ENCODE results near the gene BUB1.
"Not testable (repeated sequence)": the region's sequence is repeated elsewhere in the genome, so short reads cannot be mapped to it uniquely, and the experiment has no call there.

Gene BUB1

DNA sequence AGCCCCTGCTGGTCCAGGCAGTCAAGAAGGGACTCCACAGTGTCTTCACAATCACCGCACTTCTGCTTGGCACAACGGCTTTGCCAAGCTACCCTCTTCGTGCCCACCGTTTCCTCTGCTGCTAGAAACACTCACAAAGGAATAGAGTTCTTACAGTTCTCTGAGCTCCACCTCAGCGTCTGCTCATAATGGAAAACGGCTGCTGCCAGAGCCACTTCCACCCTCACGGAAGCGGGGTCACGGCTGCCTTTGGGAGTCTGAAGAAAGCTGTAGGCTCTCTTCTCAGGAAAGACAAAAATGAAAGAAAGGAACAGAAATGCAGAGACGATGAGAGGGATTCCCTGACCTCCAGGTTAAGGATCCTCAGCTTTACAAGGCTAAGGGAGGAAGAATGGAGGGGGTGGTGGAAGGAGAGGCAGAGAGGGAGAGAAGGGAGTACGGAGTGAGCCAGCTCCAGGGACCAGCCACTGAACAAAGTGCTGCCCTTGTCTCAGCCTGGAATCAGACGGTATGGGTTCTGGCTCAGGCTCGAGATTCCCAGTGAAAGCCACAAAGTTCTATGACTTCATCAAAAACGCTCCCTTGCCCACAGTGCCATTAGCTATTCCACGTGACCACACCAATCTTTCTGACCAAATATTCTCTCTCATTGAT is 88.1 kb downstream of the BUB1 start:
- DNase-seq, result not testable (repeated sequence)

DNA sequence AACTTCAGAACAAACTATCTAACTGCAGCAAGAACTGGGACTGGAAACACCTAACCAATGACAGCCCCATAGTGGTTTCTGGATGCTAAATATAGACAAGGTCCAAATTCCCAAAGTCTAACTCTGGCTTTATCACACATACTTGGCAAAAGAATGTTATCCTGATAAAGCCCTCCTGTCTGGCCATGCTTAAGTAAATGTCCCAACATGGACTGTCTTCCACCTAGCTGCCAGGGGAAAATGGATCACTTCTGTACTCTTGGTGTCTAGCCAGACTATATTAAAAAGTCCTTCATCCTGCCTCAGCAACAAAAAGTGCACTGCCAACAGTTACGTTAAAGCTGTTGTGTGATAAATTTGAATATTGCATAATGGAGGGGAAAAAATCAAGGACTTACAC is 89.3 kb downstream of the BUB1 start:
- DNase-seq, result not testable (repeated sequence)
